Limb (tissue), 2 donors: ENCODE data around the gene NGFR.

Experiments
- DNase-seq, 2 donors: peaks; one replicate each; pipeline ENCODE4 v3.0.0-alpha.2; 2016; ENCODE audit errors: extremely low spot score in 2 of 2

Gene NGFR

GRCh38 chr17:49494986-49495841 is at the start of gene NGFR:
NGFR (plus strand) TSS chr17:49495293; CDS start chr17:49495418, 125 bp downstream.
- peak in 1 of 2 donors; percentile 82 for DNase-seq

- DNase-seq, result no peak
Observed at GRCh38 chr17:49445591-49445990, 49.5 kb upstream of the NGFR start.

- no peak for DNase-seq
Observed at GRCh38 chr17:49447628-49448302, 47.3 kb upstream of the NGFR start.

GRCh38 chr17:49450181-49450580 is 44.9 kb upstream of the NGFR start:
- no peak for DNase-seq

- DNase-seq, result no peak
Observed at GRCh38 chr17:49450735-49451134, 44.4 kb upstream of the NGFR start.

- no peak for DNase-seq
Observed at GRCh38 chr17:49452201-49452600, 42.9 kb upstream of the NGFR start.

- no peak for DNase-seq
Observed at GRCh38 chr17:49452661-49453060, 42.4 kb upstream of the NGFR start.

GRCh38 chr17:49454050-49454449 is 41.0 kb upstream of the NGFR start:
- no peak for DNase-seq

- peak in 1 of 2 donors; percentile 53 for DNase-seq
Observed at GRCh38 chr17:49455272-49455861, 39.7 kb upstream of the NGFR start.

GRCh38 chr17:49456183-49456965 is 38.7 kb upstream of the NGFR start:
- DNase-seq, result peak in 1 of 2 donors; percentile 68

- no peak for DNase-seq
Observed at GRCh38 chr17:49457564-49458535, 37.2 kb upstream of the NGFR start.

- DNase-seq, result no peak
Observed at GRCh38 chr17:49459401-49459984, 35.6 kb upstream of the NGFR start.

- DNase-seq, result no peak
Observed at GRCh38 chr17:49460401-49460800, 34.7 kb upstream of the NGFR start.

GRCh38 chr17:49461580-49461979 is 33.5 kb upstream of the NGFR start:
- no peak for DNase-seq

- no peak for DNase-seq
Observed at GRCh38 chr17:49464049-49464448, 31.0 kb upstream of the NGFR start.

- peak in 1 of 2 donors; percentile 55 for DNase-seq
Observed at GRCh38 chr17:49465331-49465903, 29.7 kb upstream of the NGFR start.

- no peak for DNase-seq
Observed at GRCh38 chr17:49466436-49466835, 28.7 kb upstream of the NGFR start.

GRCh38 chr17:49467175-49467574 is 27.9 kb upstream of the NGFR start:
- DNase-seq, result no peak

GRCh38 chr17:49468811-49469385 is 26.2 kb upstream of the NGFR start:
- DNase-seq, result no peak
